OCI-LY7 (cell line): Measurements from ENCODE around the gene PRB2. TPM values are rescaled to one million over a fixed set of nuclear protein-coding genes. Genes with fewer than 3 reads are reported as not detected.
"Not testable (repeated sequence)": the region's sequence is repeated elsewhere in the genome, so short reads cannot be mapped to it uniquely, and the experiment has no call there.

ENCODE experiments used
- BruUV-seq: library from RNA; stranded (reverse); fragments of 400-500 nt; replicated peaks from 2 replicates; lab custom pipeline; 2021; lab: Mats Ljungman, UMichigan
- CTCF ChIA-PET: fragments of 300-600 bp; sonication (Branson Sonifier 250); formaldehyde crosslinking; loops from one replicate; lab custom pipeline; 2022; ENCODE audit warnings: antibody characterized with exemption; ENCODE audit not compliant: unreplicated experiment; lab: Charles Lee
- POLR2A ChIA-PET: fragments of 300-600 bp; sonication (Branson Sonifier 250); formaldehyde crosslinking; loops from one replicate; lab custom pipeline; 2022; ENCODE audit warnings: antibody characterized with exemption; lab: Charles Lee
- DNase-seq: peaks from one replicate; pipeline ENCODE4 v3.0.0-alpha.2; 2015; ENCODE audit warnings: low spot score
- H2AFZ ChIP-seq: fragments of 200-600 bp; sonication (generic), shearing (Covaris generic); 2 replicates; pipeline ENCODE4 v1.6.1; 2014; ENCODE audit warnings: mild to moderate bottlenecking, antibody characterized with exemption, low read length, moderate library complexity
- H3K27ac ChIP-seq: fragments of 200-600 bp; sonication (generic); 2 replicates; pipeline ENCODE4 v1.5.1; 2014; ENCODE audit warnings: mixed run types, low read depth, mild to moderate bottlenecking, moderate library complexity, low read length, inconsistent platforms; ENCODE audit not compliant: poor library complexity, severe bottlenecking
- H3K36me3 ChIP-seq: fragments of 200-600 bp; sonication (generic); 2 replicates; pipeline ENCODE4 v1.6.1; 2014; ENCODE audit warnings: mild to moderate bottlenecking, antibody characterized with exemption, low read length, moderate library complexity, mixed read lengths; ENCODE audit not compliant: insufficient read depth
- H3K4me1 ChIP-seq: fragments of 200-600 bp; sonication (generic); 2 replicates; pipeline ENCODE4 v1.5.1; 2014; ENCODE audit warnings: mild to moderate bottlenecking, low read length; ENCODE audit not compliant: insufficient read depth, poor library complexity, severe bottlenecking
- H3K4me2 ChIP-seq: fragments of 200-600 bp; sonication (generic); 2 replicates; pipeline ENCODE4 v1.6.1; 2014; ENCODE audit warnings: mild to moderate bottlenecking, low read length
- H3K4me3 ChIP-seq: fragments of 200-600 bp; sonication (generic); 2 replicates; pipeline ENCODE4 v1.5.1; 2014; ENCODE audit warnings: mild to moderate bottlenecking, low read depth, low read length; ENCODE audit not compliant: poor library complexity, severe bottlenecking
- H3K79me2 ChIP-seq: fragments of 200-600 bp; sonication (generic); 2 replicates; pipeline ENCODE4 v1.6.1; 2016; ENCODE audit warnings: low read depth, mild to moderate bottlenecking, low read length, moderate library complexity, mixed read lengths; ENCODE audit not compliant: insufficient read depth
- H3K9me2 ChIP-seq: fragments of 200-600 bp; sonication (generic); 2 replicates; pipeline ENCODE4 v1.6.1; 2016; ENCODE audit warnings: mild to moderate bottlenecking, low read length, mixed read lengths; ENCODE audit not compliant: insufficient read depth
- H3K9me3 ChIP-seq: fragments of 200-600 bp; sonication (generic); 2 replicates; pipeline ENCODE4 v1.6.1; 2014; ENCODE audit warnings: mild to moderate bottlenecking, mixed run types, low read length, mixed read lengths
- H4K20me1 ChIP-seq: fragments of 200-600 bp; sonication (generic); 2 replicates; pipeline ENCODE4 v1.6.1; 2014; ENCODE audit warnings: mild to moderate bottlenecking, antibody characterized with exemption, low read length, moderate library complexity, mixed read lengths; ENCODE audit not compliant: insufficient read depth
- EZH2phosphoT487 ChIP-seq: fragments of 200-600 bp; sonication (generic); IDR thresholded peaks from 2 replicates; pipeline ENCODE4 v1.6.1; 2018; ENCODE audit warnings: low read depth, borderline replicate concordance, mild to moderate bottlenecking, mixed run types, antibody characterized with exemption, low read length, moderate library complexity, mixed read lengths
- intact Hi-C: fragments of 100-400 bp; cut with micrococcal nuclease; formaldehyde crosslinking; loops from one replicate; pipeline ENCODE4 v1.10.0; 2022; ENCODE audit not compliant: unreplicated experiment
- total RNA-seq, 2 experiments: library from RNA; depleted of rRNA in 1 of 2; stranded (reverse); fragments of >200 nt in 1 of 2; shearing (Covaris generic) in 1 of 2; gene quantifications; 2 replicates each; pipeline ENCODE4 v1.2.3, GENCODE V29; 2014 to 2022
- TF ChIP-seq, protein P1 (sequence below): fragments of 200-600 bp; sonication (generic); conservative IDR thresholded peaks from 2 replicates; pipeline ENCODE4 v1.5.1; 2014; ENCODE audit warnings: mild to moderate bottlenecking, antibody characterized with exemption, low read length, moderate library complexity, mixed read lengths

PRB2 gene
- total RNA-seq, 2 experiments from 2014 or later = not detected

DNA sequence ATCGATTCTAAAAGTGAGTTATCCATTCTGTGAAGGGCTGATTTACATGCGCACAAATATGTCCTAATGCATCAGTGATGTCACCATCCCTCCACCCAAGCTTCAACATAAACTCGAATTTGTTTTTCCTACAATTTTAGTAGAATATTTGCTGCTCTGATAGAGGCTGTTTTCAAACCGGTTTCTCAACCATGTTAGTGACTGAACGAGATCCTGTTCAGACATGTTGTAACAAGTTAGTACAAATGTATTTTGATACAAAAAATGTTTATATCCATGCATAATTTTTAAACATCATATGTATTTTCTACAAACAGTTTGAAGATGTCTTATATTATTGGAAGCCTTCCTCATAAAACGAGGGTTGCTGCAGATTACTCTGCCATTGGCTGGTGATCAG is 12.7 kb upstream of the PRB2 start:
- H3K79me2 ChIP-seq = no peaks in the 10 kb centered on the region
- no TSS peak for BruUV-seq
- H3K4me2 ChIP-seq = no peak overlapping the region
- POLR2A ChIA-PET = interaction anchor here (0.6 kb wide), 1 partner anchor 663 kb away, joined by 8 read pairs; the partner anchor contains the start of gene BCL2L14
- no peak overlapping the region for H3K27ac ChIP-seq
- H3K36me3 ChIP-seq = no peaks in the 10 kb centered on the region
- TF ChIP-seq, protein P1, sequence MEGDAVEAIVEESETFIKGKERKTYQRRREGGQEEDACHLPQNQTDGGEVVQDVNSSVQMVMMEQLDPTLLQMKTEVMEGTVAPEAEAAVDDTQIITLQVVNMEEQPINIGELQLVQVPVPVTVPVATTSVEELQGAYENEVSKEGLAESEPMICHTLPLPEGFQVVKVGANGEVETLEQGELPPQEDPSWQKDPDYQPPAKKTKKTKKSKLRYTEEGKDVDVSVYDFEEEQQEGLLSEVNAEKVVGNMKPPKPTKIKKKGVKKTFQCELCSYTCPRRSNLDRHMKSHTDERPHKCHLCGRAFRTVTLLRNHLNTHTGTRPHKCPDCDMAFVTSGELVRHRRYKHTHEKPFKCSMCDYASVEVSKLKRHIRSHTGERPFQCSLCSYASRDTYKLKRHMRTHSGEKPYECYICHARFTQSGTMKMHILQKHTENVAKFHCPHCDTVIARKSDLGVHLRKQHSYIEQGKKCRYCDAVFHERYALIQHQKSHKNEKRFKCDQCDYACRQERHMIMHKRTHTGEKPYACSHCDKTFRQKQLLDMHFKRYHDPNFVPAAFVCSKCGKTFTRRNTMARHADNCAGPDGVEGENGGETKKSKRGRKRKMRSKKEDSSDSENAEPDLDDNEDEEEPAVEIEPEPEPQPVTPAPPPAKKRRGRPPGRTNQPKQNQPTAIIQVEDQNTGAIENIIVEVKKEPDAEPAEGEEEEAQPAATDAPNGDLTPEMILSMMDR = no peak
- TF ChIP-seq EZH2phosphoT487 = no peak
- H3K4me3 ChIP-seq = no peak overlapping the region
- intact Hi-C loops = no loop called here
- CTCF ChIA-PET = no interaction called here
- H4K20me1 ChIP-seq = no peaks in the 10 kb centered on the region
- DNase-seq = no peak
- no peaks in the 10 kb centered on the region for H3K4me1 ChIP-seq
- no peaks in the 10 kb centered on the region for H3K9me3 ChIP-seq
- H3K9me2 ChIP-seq = no peaks in the 10 kb centered on the region
- no peak overlapping the region for H2AFZ ChIP-seq

DNA sequence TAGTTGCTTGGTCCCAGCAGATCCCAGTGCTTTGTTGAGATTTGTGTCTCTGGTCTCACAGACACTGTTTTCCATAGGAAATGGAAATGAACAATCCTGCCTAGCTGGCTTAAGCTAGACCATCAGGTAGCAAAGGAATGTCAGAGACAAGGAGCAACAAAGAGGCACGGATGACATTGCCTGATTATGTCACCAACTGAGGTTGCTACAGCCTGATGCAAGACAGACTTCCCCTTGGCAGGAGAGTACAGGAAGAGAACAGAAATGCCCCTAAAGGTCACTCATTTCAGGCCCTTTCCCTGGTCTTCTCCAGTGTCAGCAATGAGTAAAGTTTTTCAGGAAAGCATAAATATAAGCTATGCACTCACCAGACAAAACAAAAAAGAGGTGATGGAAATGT is 2.0 kb upstream of the PRB2 start:
- no peak overlapping the region for H3K4me2 ChIP-seq
- H3K9me3 ChIP-seq = no peaks in the 10 kb centered on the region
- H3K27ac ChIP-seq = no peak overlapping the region
- TF ChIP-seq, protein P1 = no peak
- no peak for TF ChIP-seq EZH2phosphoT487
- H3K79me2 ChIP-seq = no peaks in the 10 kb centered on the region
- ChIA-PET CTCF (no interaction called here), POLR2A (interaction anchor here (0.6 kb wide), 1 partner anchor 152 kb away, joined by 3 read pairs; no protein-coding TSS in a partner anchor)
- no peak for DNase-seq
- no peaks in the 10 kb centered on the region for H3K36me3 ChIP-seq
- H4K20me1 ChIP-seq = no peaks in the 10 kb centered on the region
- no TSS peak for BruUV-seq
- H3K9me2 ChIP-seq = no peaks in the 10 kb centered on the region
- H2AFZ ChIP-seq = no peak overlapping the region
- H3K4me1 ChIP-seq = no peaks in the 10 kb centered on the region
- intact Hi-C loops = no loop called here
- H3K4me3 ChIP-seq = no peak overlapping the region

DNA sequence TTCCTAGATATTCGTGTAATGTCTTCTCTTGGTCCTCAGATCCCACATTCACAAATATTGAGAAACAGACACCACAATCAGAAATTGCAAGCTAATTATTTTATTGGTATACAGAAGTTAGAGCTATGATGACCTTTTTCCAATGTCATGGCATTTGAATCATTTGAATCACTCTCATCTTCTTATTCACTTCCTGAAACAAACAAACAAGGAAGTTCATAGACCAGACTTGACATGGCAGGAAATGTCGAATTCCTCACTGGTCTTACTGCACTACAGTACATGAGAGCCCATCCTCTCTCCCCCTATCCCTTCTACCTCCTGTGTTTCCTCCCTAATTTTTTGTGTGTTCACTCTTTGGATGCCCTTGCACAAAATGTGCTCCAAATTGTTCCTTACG is 3.9 kb downstream of the PRB2 start:
- intact Hi-C loops, H3K36me3 ChIP-seq, CTCF ChIA-PET, H3K27ac ChIP-seq, POLR2A ChIA-PET, H3K4me1 ChIP-seq, H3K79me2 ChIP-seq, H3K4me2 ChIP-seq, DNase-seq, H4K20me1 ChIP-seq, H3K4me3 ChIP-seq, BruUV-seq, H3K9me3 ChIP-seq, H3K9me2 ChIP-seq, H2AFZ ChIP-seq: not testable (repeated sequence)

DNA sequence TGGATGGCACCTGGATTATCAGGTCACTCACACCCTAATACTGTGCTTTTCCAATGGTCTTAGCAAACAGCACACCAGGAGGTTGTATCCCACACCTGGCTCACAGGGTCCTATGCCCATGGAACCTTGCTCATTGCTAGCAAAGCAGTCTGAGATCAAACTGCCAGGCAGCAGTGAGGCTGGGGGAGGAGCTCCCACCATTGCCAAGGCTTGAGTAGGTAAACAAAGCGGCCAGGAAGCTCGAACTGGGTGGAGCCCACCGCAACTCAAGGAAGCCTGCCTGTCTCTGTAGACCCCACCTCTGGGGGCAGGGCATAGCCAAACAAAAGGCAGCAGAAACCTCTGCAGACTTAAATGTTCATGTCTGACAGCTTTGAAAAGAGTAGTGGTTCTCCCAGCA is 17.9 kb downstream of the PRB2 start:
- POLR2A ChIA-PET, H3K9me2 ChIP-seq, H2AFZ ChIP-seq, H3K4me1 ChIP-seq, DNase-seq, H3K4me3 ChIP-seq, intact Hi-C loops, H3K9me3 ChIP-seq, H3K36me3 ChIP-seq, H3K4me2 ChIP-seq, H3K27ac ChIP-seq, CTCF ChIA-PET, H4K20me1 ChIP-seq, BruUV-seq, H3K79me2 ChIP-seq: not testable (repeated sequence)
